ENCODE measurements around the gene SAG. TPM values are rescaled to one million over a fixed set of nuclear protein-coding genes. Genes with fewer than 3 reads are reported as not detected.

Gene SAG
- total and polyA plus RNA-seq, 2 of the 13 experiments (the other 11 are each of a cell fraction or from before 2014, with no cell fraction given): not detected

- TF ChIP-seq ZNF704 (CRISPR knock-in tag; IDR thresholded peaks at IDR 0.05; ENCODE audit: borderline replicate concordance) (no peak), IRF2 (CRISPR knock-in tag; IDR thresholded peaks at IDR 0.05) (peak; percentile 46; the same call in 1 of the 2 replicates), NR1H2 (CRISPR knock-in tag; IDR thresholded peaks at IDR 0.05; ENCODE audit: borderline replicate concordance, low read depth) (0 out of 2 replicates have a peak, but pooled peaks have one; percentile 81), ZNF101 (CRISPR knock-in tag; IDR thresholded peaks at IDR 0.05; ENCODE audit: borderline replicate concordance, low read depth) (no peak), MYNN (CRISPR knock-in tag; IDR thresholded peaks at IDR 0.05; ENCODE audit: low read depth) (no peak), ZNF639 (CRISPR knock-in tag; conservative IDR thresholded peaks at IDR 0.05) (0 out of 2 replicates have a peak, but pooled peaks have one; percentile 24), NCOA2 (CRISPR knock-in tag; IDR thresholded peaks at IDR 0.05) (peak; percentile 79), KDM4B (CRISPR knock-in tag; IDR thresholded peaks at IDR 0.05) (no peak), ZNF883 (CRISPR knock-in tag; IDR thresholded peaks at IDR 0.05; ENCODE audit: not compliant biosample characterization) (peak; percentile 67), ZNF546 (CRISPR knock-in tag; conservative IDR thresholded peaks at IDR 0.05) (no peak), ZNF749 (CRISPR knock-in tag; IDR thresholded peaks at IDR 0.05; ENCODE audit: borderline replicate concordance) (0 out of 2 replicates have a peak, but pooled peaks have one; percentile 15), E2F1 (CRISPR knock-in tag; IDR thresholded peaks at IDR 0.05) (no peak), NR2F6 (IDR thresholded peaks at IDR 0.05) (peak; percentile 90), NR2F6 (CRISPR knock-in tag; IDR thresholded peaks at IDR 0.05) (peak; percentile 96), ZNF3 (CRISPR knock-in tag; IDR thresholded peaks at IDR 0.05) (no peak), ATF5 (CRISPR knock-in tag; IDR thresholded peaks at IDR 0.05; ENCODE audit: low read depth) (no peak), ZFX (CRISPR knock-in tag; IDR thresholded peaks at IDR 0.05; ENCODE audit: low read depth) (peak; percentile 85), HDAC2 (CRISPR knock-in tag; IDR thresholded peaks at IDR 0.05) (peak; percentile 80), XRCC5 (optimal IDR thresholded peaks at IDR 0.05; ENCODE audit: low read length) (peak; percentile 64), ZNF580 (CRISPR knock-in tag; IDR thresholded peaks at IDR 0.05; ENCODE audit: borderline replicate concordance, low read depth) (no peak), SCMH1 (CRISPR knock-in tag; IDR thresholded peaks at IDR 0.05; ENCODE audit: borderline replicate concordance) (no peak), FOSL2 (CRISPR knock-in tag; IDR thresholded peaks at IDR 0.05) (peak; percentile 60)
Measured at GRCh38 chr2:233387667-233388528, 80.3 kb downstream of the SAG start (continued).
